HG03175 (cell line): Measurements from ENCODE around the gene CHGA.

Source experiments
- ATAC-seq: cut with Tn5 transposase; IDR thresholded peaks from one replicate; pipeline ENCODE4 v1.9.1; 2021; ENCODE audit warnings: mild to moderate bottlenecking, moderate library complexity; ENCODE audit not compliant: unreplicated experiment

CHGA gene

GRCh38 chr14:92922883-92923743 lies at the start of gene CHGA:
Gene CHGA, plus strand, starts transcription at chr14:92923150. Its CDS starts 210 bp downstream, at chr14:92923360.
- ATAC-seq = peak; percentile 48

GRCh38 chr14:92874962-92875661 lies 47.8 kb upstream of the CHGA start:
- ATAC-seq = no peak

GRCh38 chr14:92877757-92878431 lies 45.1 kb upstream of the CHGA start:
- no peak for ATAC-seq

DNA sequence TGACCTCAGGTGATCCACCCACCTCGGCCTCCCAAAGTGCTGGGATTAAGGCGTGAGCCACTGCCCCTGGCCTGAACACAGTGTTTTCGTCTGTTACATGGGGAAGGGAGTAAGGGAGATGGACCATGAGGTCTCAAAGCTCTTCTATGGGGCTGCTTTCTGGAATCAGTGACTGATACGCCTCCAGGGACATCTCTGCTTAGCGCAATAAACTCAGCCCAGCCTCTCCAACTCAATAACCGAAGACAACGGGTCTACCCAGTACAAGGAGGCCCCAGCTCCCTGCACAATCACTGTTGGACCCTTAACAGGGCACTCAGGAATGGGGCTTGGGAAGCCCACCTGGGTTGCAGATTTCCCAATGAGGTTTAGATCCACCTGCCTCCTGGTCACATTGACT lies 42.6 kb upstream of the CHGA start:
- no peak for ATAC-seq

GRCh38 chr14:92880851-92881250 lies 42.1 kb upstream of the CHGA start:
- no peak for ATAC-seq

- no peak for ATAC-seq
Observed at GRCh38 chr14:92883066-92883465, 39.9 kb upstream of the CHGA start.

DNA sequence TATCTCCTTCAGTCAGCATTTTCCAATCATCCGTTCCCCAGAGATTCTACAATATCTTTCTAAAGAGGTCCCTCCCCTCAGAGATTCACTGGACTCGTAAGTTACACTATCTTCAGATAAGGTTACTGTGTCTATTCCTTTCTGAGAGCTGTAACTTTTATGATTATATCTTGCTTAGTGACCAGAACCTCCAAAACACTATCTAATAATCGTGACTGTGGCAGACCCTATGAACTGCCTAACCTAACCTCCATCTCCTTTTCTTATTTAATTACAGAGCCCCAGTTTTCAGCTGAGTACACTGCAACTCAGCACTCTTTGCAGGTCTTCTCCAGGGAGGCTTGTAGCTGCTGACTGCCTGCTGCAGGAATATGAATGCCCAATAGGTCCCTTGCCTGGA lies 38.5 kb upstream of the CHGA start:
- ATAC-seq = no peak

DNA sequence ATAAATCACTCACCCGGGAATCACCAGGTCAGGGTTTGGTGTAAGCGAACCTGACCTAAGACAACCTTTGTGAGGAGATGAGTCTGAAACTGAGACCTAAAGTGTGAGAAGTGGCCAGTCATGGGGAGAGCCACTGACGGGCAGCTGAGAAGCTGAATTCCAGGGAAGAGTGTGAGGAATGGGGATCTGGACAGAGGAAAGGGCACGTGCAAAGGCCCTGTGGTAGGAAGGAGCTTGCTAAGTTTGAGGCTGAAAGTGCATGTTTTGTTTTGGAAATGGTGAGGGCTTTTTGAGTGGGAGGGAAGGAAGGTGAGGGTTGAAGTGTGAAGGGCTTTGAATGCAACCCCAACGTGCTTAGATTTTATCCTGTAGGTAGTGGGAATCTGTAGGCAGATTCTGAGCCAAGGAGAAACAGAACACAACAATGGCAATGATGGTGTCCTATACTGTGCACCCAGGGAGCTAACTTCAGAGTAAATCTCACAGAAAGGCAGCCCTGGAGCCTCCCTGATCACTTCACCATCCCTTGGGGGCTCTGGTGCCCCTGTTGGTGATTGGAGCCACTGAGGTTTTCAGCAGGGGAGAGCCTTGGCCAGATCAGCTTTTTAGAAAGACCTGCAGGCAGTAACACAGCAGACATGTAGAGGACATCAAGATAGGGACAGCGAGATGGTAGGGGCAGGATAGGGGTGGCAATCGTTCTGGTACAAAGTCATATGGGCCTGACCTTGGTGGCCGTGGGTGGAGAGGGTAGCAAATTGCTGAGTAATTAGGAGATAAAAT lies 37.5 kb upstream of the CHGA start:
- ATAC-seq = no peak

- no peak for ATAC-seq
Observed at GRCh38 chr14:92886337-92886736, 36.6 kb upstream of the CHGA start.

- no peak for ATAC-seq
Observed at GRCh38 chr14:92887157-92887556, 35.8 kb upstream of the CHGA start.

DNA sequence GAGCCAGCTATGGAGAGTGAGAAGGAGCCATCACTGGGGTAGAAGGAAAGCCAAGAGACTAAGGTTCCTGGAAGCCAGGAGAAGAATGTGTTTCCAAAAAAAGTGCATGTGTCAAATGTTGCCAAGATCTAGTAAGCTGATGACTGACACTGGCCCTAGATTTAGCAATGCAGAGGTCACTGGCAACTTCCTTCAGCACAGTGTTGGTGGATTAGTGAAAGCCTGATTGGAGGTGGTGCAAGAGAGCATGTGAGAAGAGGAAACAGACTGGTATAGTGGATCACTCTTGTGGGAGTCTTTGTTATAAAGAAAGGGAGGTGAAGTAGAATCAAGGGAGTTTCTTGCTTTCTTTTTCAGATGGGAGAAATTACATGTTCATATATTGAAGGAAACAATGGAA lies 34.1 kb upstream of the CHGA start:
- ATAC-seq = no peak

GRCh38 chr14:92890830-92891588 lies 31.9 kb upstream of the CHGA start:
- ATAC-seq = no peak

GRCh38 chr14:92892589-92892988 lies 30.4 kb upstream of the CHGA start:
- no peak for ATAC-seq

DNA sequence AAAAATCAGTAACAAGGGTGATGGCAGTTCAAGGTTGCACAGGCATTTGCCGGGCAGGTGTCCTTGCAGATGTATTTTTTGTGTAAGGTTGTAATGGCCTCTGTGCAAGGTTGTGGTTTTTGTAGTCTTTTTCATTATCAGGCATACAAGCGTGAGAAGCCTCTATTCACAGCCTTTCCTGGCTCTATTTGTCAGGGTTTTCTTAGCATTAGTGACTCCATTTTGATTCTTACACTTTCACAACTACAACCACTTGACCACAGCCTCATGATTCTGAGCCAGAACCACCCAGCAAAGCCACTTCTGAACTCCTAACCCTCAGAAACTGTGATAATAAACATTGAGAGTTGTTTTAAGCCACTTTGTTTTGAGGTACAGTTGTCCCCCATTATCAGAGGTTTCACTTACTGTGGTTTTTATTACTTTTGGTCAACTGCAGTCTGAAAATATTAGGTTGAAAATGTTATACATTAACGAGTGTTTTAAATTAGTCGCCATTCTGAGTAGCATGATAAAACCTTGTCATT lies 27.5 kb upstream of the CHGA start:
- no peak for ATAC-seq

- no peak for ATAC-seq
Observed at GRCh38 chr14:92897922-92898565, 24.9 kb upstream of the CHGA start.

- ATAC-seq = no peak
Observed at GRCh38 chr14:92898566-92899131, 24.3 kb upstream of the CHGA start.

DNA sequence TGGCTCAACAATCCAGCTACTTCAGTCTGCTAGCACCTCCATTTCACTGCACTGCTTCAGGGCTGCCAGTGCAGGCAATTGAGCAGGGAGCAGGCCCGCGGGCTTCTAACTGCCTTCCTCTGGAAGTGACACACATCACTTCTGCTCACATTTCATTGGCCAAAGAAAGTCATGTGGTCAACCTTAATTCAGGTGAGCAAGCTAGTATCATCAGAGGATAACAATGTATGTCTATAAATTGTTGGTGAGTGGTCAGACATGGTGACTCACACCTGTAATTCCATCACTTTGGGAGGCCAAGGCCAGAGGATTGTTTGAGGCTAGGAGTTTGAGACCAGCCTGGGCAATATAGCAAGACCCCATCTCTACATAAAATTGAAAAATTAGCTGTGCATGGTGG lies 22.3 kb upstream of the CHGA start:
- ATAC-seq = no peak

DNA sequence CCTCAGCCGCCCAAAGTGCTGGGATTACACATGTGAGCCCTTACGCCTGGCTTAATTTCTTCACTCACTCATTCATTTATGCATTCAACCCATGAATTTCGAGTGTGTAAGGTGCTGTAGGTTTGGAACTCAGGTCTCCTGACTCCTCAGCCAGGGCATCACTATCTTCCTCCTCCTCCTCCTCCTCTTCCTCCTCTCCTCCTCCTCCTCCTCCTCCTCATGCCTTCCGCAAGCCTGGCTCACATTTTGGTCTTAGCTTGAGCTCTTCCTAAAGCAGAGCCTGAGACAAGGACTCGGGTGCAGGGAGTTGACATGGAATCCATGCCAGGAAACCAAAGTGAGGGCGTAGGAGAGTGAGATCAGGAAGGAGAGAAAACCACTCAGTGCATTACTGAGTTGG lies 20.8 kb upstream of the CHGA start:
- no peak for ATAC-seq

DNA sequence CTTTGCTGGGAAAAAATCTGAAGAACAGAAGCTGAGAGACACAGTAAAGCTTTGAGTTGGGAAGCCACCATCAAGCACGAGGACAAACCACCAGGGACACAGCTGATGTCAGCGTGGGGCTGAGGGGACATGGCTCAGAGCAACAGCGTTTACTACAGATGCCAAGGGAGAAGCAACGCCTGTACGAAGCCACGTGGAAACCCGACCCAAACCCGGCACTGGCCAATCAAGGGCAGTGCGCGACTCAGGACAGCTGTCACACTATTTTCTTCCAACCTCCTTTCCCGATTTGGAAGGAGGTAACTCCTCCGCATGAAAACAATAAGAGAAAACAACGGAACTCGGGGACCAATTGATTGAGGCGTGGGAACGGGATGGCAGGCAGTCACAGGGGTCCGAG lies 20.2 kb upstream of the CHGA start:
- no peak for ATAC-seq
